DOHH2 (cell line): ENCODE measurements around the gene IGBP1.

Experiments used
- H3F3A ChIP-seq: fragments of 200-600 bp; sonication (generic), shearing (Covaris generic); 2 replicates; pipeline ENCODE4 v1.6.0; 2016; ENCODE audit warnings: antibody characterized with exemption, mild to moderate bottlenecking; ENCODE audit not compliant: control insufficient read depth, insufficient read depth
- H3K27ac ChIP-seq: fragments of 200-600 bp; sonication (generic); 2 replicates; pipeline ENCODE4 v1.5.1; 2014; ENCODE audit warnings: low read depth, mild to moderate bottlenecking, low read length, moderate library complexity
- H3K27me3 ChIP-seq: fragments of 200-600 bp; sonication (generic); 2 replicates; pipeline ENCODE4 v1.6.1; 2014; ENCODE audit warnings: mild to moderate bottlenecking, low read length, mixed read lengths; ENCODE audit not compliant: control insufficient read depth
- H3K36me3 ChIP-seq: fragments of 200-600 bp; sonication (generic); 2 replicates; pipeline ENCODE4 v1.6.1; 2014; ENCODE audit warnings: mild to moderate bottlenecking, low read length, moderate library complexity, mixed read lengths; ENCODE audit not compliant: control insufficient read depth
- H3K4me1 ChIP-seq: fragments of 200-600 bp; sonication (generic); 2 replicates; pipeline ENCODE4 v1.6.1; 2014; ENCODE audit warnings: mild to moderate bottlenecking, low read length, mixed read lengths; ENCODE audit not compliant: control insufficient read depth
- H3K4me2 ChIP-seq: fragments of 200-600 bp; sonication (generic); 2 replicates; pipeline ENCODE4 v1.6.0; 2014; ENCODE audit warnings: mild to moderate bottlenecking, low read length, moderate library complexity
- H3K4me3 ChIP-seq: fragments of 200-600 bp; sonication (generic); 2 replicates; pipeline ENCODE4 v1.5.1; 2014; ENCODE audit warnings: mild to moderate bottlenecking, low read length, mixed read lengths
- H3K79me2 ChIP-seq: fragments of 200-600 bp; sonication (generic); 2 replicates; pipeline ENCODE4 v1.6.1; 2014; ENCODE audit warnings: mild to moderate bottlenecking, low read length, mixed read lengths; ENCODE audit not compliant: control insufficient read depth
- H3K9me2 ChIP-seq: fragments of 200-600 bp; sonication (generic); replicated peaks from 2 replicates; pipeline ENCODE4 v1.6.1; 2014; ENCODE audit warnings: mild to moderate bottlenecking, low read length, mixed read lengths; ENCODE audit not compliant: control insufficient read depth
- H3K9me3 ChIP-seq: fragments of 200-600 bp; sonication (generic); 2 replicates; pipeline ENCODE4 v1.6.1; 2014; ENCODE audit warnings: antibody characterized with exemption, low read length, mixed read lengths; ENCODE audit not compliant: control insufficient read depth, insufficient read depth
- H4K20me1 ChIP-seq: fragments of 200-600 bp; sonication (generic); 2 replicates; pipeline ENCODE4 v1.6.0; 2014; ENCODE audit warnings: low read depth, mild to moderate bottlenecking, antibody characterized with exemption, low read length, moderate library complexity; ENCODE audit not compliant: control insufficient read depth, insufficient read depth
- CTCF ChIP-seq: fragments of 200-600 bp; sonication (generic); IDR thresholded peaks from one replicate; pipeline ENCODE4 v1.5.1; 2014; ENCODE audit warnings: antibody characterized with exemption, mild to moderate bottlenecking, low read depth, low read length; ENCODE audit not compliant: poor library complexity, severe bottlenecking
- EZH2phosphoT487 ChIP-seq: fragments of 200-600 bp; sonication (generic); IDR thresholded peaks from 2 replicates; pipeline ENCODE4 v1.6.1; 2017; ENCODE audit warnings: borderline replicate concordance, mild to moderate bottlenecking, antibody characterized with exemption, low read length, moderate library complexity, mixed read lengths

IGBP1 gene

GRCh38 chrX:70138622-70139021 is 5.4 kb downstream of the IGBP1 start:
- Histone ChIP-seq H3F3A (no peaks in the 10 kb centered on the region), H3K36me3 (peaks cover 44% of the 10 kb centered on the region), H3K27ac (no peak overlapping the region), H3K27me3 (no peaks in the 10 kb centered on the region), H3K9me2 (no peaks in the 10 kb centered on the region), H3K4me2 (no peak overlapping the region), H3K4me3 (no peak overlapping the region), H3K9me3 (no peaks in the 10 kb centered on the region), H3K79me2 (peaks cover 34% of the 10 kb centered on the region), H3K4me1 (peaks cover 12% of the 10 kb centered on the region), H4K20me1 (no peaks in the 10 kb centered on the region)
- TF ChIP-seq EZH2phosphoT487 (no peak), CTCF (no peak)

- H3K36me3 ChIP-seq, result peaks cover 38% of the 10 kb centered on the region
- H4K20me1 ChIP-seq, result no peaks in the 10 kb centered on the region
- H3K79me2 ChIP-seq, result peaks cover 24% of the 10 kb centered on the region
- no peak overlapping the region for H3K4me2 ChIP-seq
- TF ChIP-seq EZH2phosphoT487 (no peak), CTCF (no peak)
- H3K9me2 ChIP-seq, result no peaks in the 10 kb centered on the region
- no peak overlapping the region for H3K4me3 ChIP-seq
- no peak overlapping the region for H3K27ac ChIP-seq
- H3K4me1 ChIP-seq, result peaks cover 9% of the 10 kb centered on the region
- H3F3A ChIP-seq, result no peaks in the 10 kb centered on the region
- H3K27me3 ChIP-seq, result no peaks in the 10 kb centered on the region
- no peaks in the 10 kb centered on the region for H3K9me3 ChIP-seq
These were observed 6.5 kb downstream of the IGBP1 start for GRCh38 chrX:70139736-70140135.

GRCh38 chrX:70141373-70141772 is 8.1 kb downstream of the IGBP1 start:
- TF ChIP-seq EZH2phosphoT487 (no peak), CTCF (no peak)
- Histone ChIP-seq H3K4me3 (no peak overlapping the region), H3K4me2 (no peak overlapping the region), H4K20me1 (no peaks in the 10 kb centered on the region), H3K36me3 (peaks cover 22% of the 10 kb centered on the region; the same call in 1 of the 2 replicates), H3K79me2 (peaks cover 7% of the 10 kb centered on the region), H3F3A (no peaks in the 10 kb centered on the region), H3K9me3 (no peaks in the 10 kb centered on the region), H3K4me1 (no peaks in the 10 kb centered on the region), H3K9me2 (no peaks in the 10 kb centered on the region), H3K27me3 (no peaks in the 10 kb centered on the region), H3K27ac (no peak overlapping the region)
